Peyer's patch (tissue), 4 donors: ENCODE results near the gene OR11A1. TPM values are rescaled to one million over a fixed set of nuclear protein-coding genes. Genes with fewer than 3 reads are reported as not detected.
"Not testable (repeated sequence)": the region's sequence is repeated elsewhere in the genome, so short reads cannot be mapped to it uniquely, and the experiment has no call there.

Experiments
- DNase-seq, 3 donors: peaks; one replicate each; pipeline ENCODE4 v3.0.0-alpha.2; 2017 to 2019
- H3K27ac ChIP-seq, 4 donors: fragments of 200-600 bp; sonication (generic); one replicate each; pipeline ENCODE4 v1.5.1; 2016 to 2019
- H3K27me3 ChIP-seq, 2 donors: fragments of 200-600 bp; sonication (generic); one replicate each; pipeline ENCODE4 v1.5.1; 2019
- H3K36me3 ChIP-seq, 3 donors: fragments of 200-600 bp; sonication (generic); one replicate each; pipeline ENCODE4 v1.5.1; 2016 to 2019
- H3K4me1 ChIP-seq, 4 donors: fragments of 200-600 bp; sonication (generic); one replicate each; pipeline ENCODE4 v1.5.1; 2016 to 2019
- H3K4me3 ChIP-seq, 4 donors: fragments of 200-600 bp; sonication (generic); 1 replicate in 3 of 4; 2 replicates in 1 of 4; pipeline ENCODE4 v1.5.1; 2016 to 2019; ENCODE audit warnings: mild to moderate bottlenecking in 1 of 4
- H3K9me3 ChIP-seq, 4 donors: fragments of 200-600 bp; sonication (generic); one replicate each; pipeline ENCODE4 v1.5.1; 2016 to 2019; ENCODE audit warnings: mild to moderate bottlenecking in 1 of 4
- CTCF ChIP-seq, 6 experiments: fragments of 450-650 bp in 4 of 6; fragments of 200-600 bp in 2 of 6; sonication (generic) in 1 of 6; IDR thresholded peaks; one replicate each; pipeline ENCODE4 v1.5.1; 2017 to 2019; ENCODE audit warnings: antibody characterized with exemption in 6 of 6, mild to moderate bottlenecking in 3 of 6, moderate library complexity in 1 of 6
- POLR2A ChIP-seq, 2 donors: fragments of 450-650 bp; IDR thresholded peaks; one replicate each; pipeline ENCODE4 v1.5.1; 2017; ENCODE audit warnings: antibody characterized with exemption in 2 of 2, mild to moderate bottlenecking in 2 of 2, moderate library complexity in 2 of 2
- total RNA-seq, 4 donors: library from RNA; depleted of rRNA; stranded (reverse); fragments of >200 nt; gene quantifications; one replicate each; pipeline ENCODE4 v1.1.0, GENCODE V29; 2016

OR11A1 gene
- total RNA-seq, 4 donors from 2014 or later, result not detected

GRCh38 chr6:29439006-29439405 is 17.9 kb downstream of the OR11A1 start, which contains the start of gene OR10C1:
OR10C1 (plus strand) TSS chr6:29439306; CDS start chr6:29440016, 710 bp downstream.
- Histone ChIP-seq H3K4me1 (no peaks in the 10 kb centered on the region), H3K9me3 (no peaks in the 10 kb centered on the region), H3K36me3 (no peaks in the 10 kb centered on the region), H3K27ac (no peak within 1 kb of the TSS), H3K27me3 (no peaks in the 10 kb centered on the region), H3K4me3 (no peak within 1 kb of the TSS)
- TF ChIP-seq CTCF (IDR thresholded peaks at IDR 0.05) (no peak), POLR2A (IDR thresholded peaks at IDR 0.05) (no peak)
- DNase-seq, result no peak

- DNase-seq, H3K27me3 ChIP-seq, H3K27ac ChIP-seq, H3K36me3 ChIP-seq, H3K4me3 ChIP-seq, H3K9me3 ChIP-seq, H3K4me1 ChIP-seq: not testable (repeated sequence)
Measured at GRCh38 chr6:29436730-29437129, 20.1 kb downstream of the OR11A1 start.

- DNase-seq, result no peak
Measured at GRCh38 chr6:29426654-29427053, 30.2 kb downstream of the OR11A1 start.

GRCh38 chr6:29425075-29425474 is 31.8 kb downstream of the OR11A1 start:
- no peaks in the 10 kb centered on the region for H3K9me3 ChIP-seq
- TF ChIP-seq CTCF (IDR thresholded peaks at IDR 0.05) (no peak), POLR2A (IDR thresholded peaks at IDR 0.05) (no peak)
- H3K27me3 ChIP-seq, result no peaks in the 10 kb centered on the region
- DNase-seq, result no peak
- H3K4me3 ChIP-seq, result no peak overlapping the region
- H3K36me3 ChIP-seq, result no peaks in the 10 kb centered on the region
- H3K27ac ChIP-seq, result no peak overlapping the region
- no peaks in the 10 kb centered on the region for H3K4me1 ChIP-seq

More at GRCh38 chr6:29426654-29427053, 30.2 kb downstream of the OR11A1 start:
- H3K36me3 ChIP-seq, result no peaks in the 10 kb centered on the region
- H3K27me3 ChIP-seq, result no peaks in the 10 kb centered on the region
- no peaks in the 10 kb centered on the region for H3K9me3 ChIP-seq
- no peaks in the 10 kb centered on the region for H3K4me1 ChIP-seq
- H3K27ac ChIP-seq, result no peak overlapping the region
- TF ChIP-seq POLR2A (IDR thresholded peaks at IDR 0.05), result no peak
- no peak for TF ChIP-seq CTCF (IDR thresholded peaks at IDR 0.05)
- no peak overlapping the region for H3K4me3 ChIP-seq

GRCh38 chr6:29424575-29424974 is 32.3 kb downstream of the OR11A1 start:
- TF ChIP-seq POLR2A (IDR thresholded peaks at IDR 0.05), result no peak
- no peak for TF ChIP-seq CTCF (IDR thresholded peaks at IDR 0.05)
- Histone ChIP-seq H3K27ac (no peak overlapping the region), H3K27me3 (no peaks in the 10 kb centered on the region), H3K4me3 (no peak overlapping the region), H3K9me3 (no peaks in the 10 kb centered on the region), H3K4me1 (no peaks in the 10 kb centered on the region), H3K36me3 (no peaks in the 10 kb centered on the region)
- no peak for DNase-seq

- Histone ChIP-seq H3K4me3 (no peak overlapping the region), H3K4me1 (no peaks in the 10 kb centered on the region), H3K9me3 (no peaks in the 10 kb centered on the region), H3K27ac (no peak overlapping the region), H3K36me3 (no peaks in the 10 kb centered on the region), H3K27me3 (no peaks in the 10 kb centered on the region)
- TF ChIP-seq POLR2A (IDR thresholded peaks at IDR 0.05) (no peak), CTCF (IDR thresholded peaks at IDR 0.05) (no peak)
- no peak for DNase-seq
Measured at GRCh38 chr6:29424168-29424567, 32.7 kb downstream of the OR11A1 start.
